Testis (tissue), 5 donors: ENCODE data around the gene KLF6. TPM values are rescaled to one million over a fixed set of nuclear protein-coding genes. Genes with fewer than 3 reads are reported as not detected.

Source experiments
- DNase-seq: peaks from one replicate; pipeline ENCODE4 v3.0.0-alpha.2; 2019
- H3K27ac ChIP-seq, 2 donors: fragments of 200-600 bp; sonication (generic); one replicate each; pipeline ENCODE4 v1.5.1; 2019
- H3K27me3 ChIP-seq: fragments of 200-600 bp; sonication (generic); one replicate; pipeline ENCODE4 v1.5.1; 2019
- H3K36me3 ChIP-seq: fragments of 200-600 bp; sonication (generic); one replicate; pipeline ENCODE4 v1.5.1; 2017; ENCODE audit warnings: low read depth; ENCODE audit errors: missing control alignments
- H3K4me1 ChIP-seq: fragments of 200-600 bp; sonication (generic); one replicate; pipeline ENCODE4 v1.5.1; 2019
- H3K4me3 ChIP-seq, 2 donors: fragments of 200-600 bp; sonication (generic); one replicate each; pipeline ENCODE4 v1.5.1; 2017 to 2019
- H3K9me3 ChIP-seq: fragments of 200-600 bp; sonication (generic); one replicate; pipeline ENCODE4 v1.5.1; 2017
- POLR2A ChIP-seq: fragments of 450-650 bp; IDR thresholded peaks from one replicate; pipeline ENCODE4 v1.6.1; 2017; ENCODE audit warnings: antibody characterized with exemption, mild to moderate bottlenecking, moderate library complexity
- WGBS, 2 donors: methylation state at CpG; one replicate each; pipeline ENCODE4 v1.1.5; 2018; 5-methylcytosine and 5-hydroxymethylcytosine counted together
- intact Hi-C: fragments of 100-400 bp; cut with DNase I; formaldehyde crosslinking; loops from one replicate; pipeline ENCODE4 v1.15.1; 2023; ENCODE audit warnings: low total_unique reads
- long read RNA-seq, 2 donors: transcript quantifications; one replicate each; lab custom pipeline, GENCODE V29; 2026
- polyA plus RNA-seq: library from polyadenylated mRNA; stranded (reverse); fragments of 350-450 nt; fragmentation: Illumina TruSeq; extraction: RNeasy Lipid Tissue Mini Kit (QIAGEN cat#74804); gene quantifications from one replicate; pipeline ENCODE4 v1.2.3, GENCODE V29; 2014; ENCODE audit warnings: low read depth, low replicate concordance; ENCODE audit not compliant: insufficient read depth
- total RNA-seq, 2 donors: library from RNA; depleted of rRNA; stranded (reverse); fragments of >200 nt; gene quantifications; one replicate each; pipeline ENCODE4 v1.2.3, GENCODE V29; 2016
- TF ChIP-seq, protein P1 (sequence below), 3 experiments: fragments of 450-650 bp in 2 of 3; fragments of 200-600 bp in 1 of 3; sonication (generic) in 1 of 3; IDR thresholded peaks; one replicate each; pipeline ENCODE4 v1.5.1; 2016 to 2019; ENCODE audit warnings: antibody characterized with exemption in 3 of 3, mild to moderate bottlenecking in 2 of 3, moderate library complexity in 1 of 3

The KLF6 gene
- 10 to 100 TPM; 30.8 to 35.7 TPM for total RNA-seq
- 41.5 TPM for polyA plus RNA-seq
- long read RNA-seq, donor 1, full-length matches to known transcripts: 36 of 36 reads
- long read RNA-seq, donor 1, partial matches to known transcripts: 0 of 36 reads
- long read RNA-seq, donor 1, other reads (novel, unspliced or antisense): 0 of 36 reads
- long read RNA-seq, donor 2, full-length matches to known transcripts: 26 of 144 reads
- long read RNA-seq, donor 2, partial matches to known transcripts: 118 of 144 reads
- long read RNA-seq, donor 2, other reads (novel, unspliced or antisense): 0 of 144 reads

DNA sequence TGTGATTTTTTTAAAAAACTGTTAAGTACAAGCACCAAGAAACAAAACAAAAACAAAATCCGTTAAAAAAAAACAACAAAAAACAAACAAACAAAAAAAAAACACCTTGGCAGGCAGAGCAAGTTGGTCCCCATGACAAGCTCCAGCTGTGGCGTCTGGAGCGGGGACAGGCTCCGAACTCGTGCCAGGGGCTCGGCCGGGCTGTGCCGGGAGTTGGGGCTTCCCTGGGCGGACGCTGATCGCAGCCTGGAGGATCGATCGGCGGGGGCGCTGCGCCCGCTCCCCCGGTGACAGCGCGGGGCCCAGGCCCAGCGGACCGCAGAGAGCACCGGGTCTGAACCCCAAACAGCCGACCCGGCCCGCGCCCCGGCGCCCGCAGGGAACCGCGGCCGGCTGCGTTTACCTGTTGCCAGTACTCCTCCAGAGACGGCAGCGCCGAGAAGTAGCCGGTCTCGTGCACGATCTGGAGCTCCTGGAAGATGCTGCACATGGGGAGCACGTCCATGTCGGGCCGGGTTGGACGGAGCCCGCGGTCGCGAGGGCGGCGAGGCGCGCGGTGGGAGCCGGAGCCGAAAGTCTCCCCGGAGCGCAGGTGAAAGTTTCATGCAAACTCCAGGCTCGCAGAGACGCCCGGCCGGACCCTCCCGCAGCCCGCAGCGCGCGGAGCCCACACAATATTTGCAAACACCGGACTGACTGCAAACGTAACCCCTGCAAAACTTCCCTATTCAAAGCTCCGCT, at the start of gene KLF6:
Gene KLF6, minus strand, starts transcription at position 700 of the 741 bp plus-strand sequence. Its CDS starts 195 bp downstream, at position 505.
- peak within 1 kb of the TSS; percentile 98 to 100 for H3K4me3 ChIP-seq
- peaks cover 28% of the 10 kb centered on the region for H3K4me1 ChIP-seq
- peak; percentile 58 for TF ChIP-seq POLR2A
- TF ChIP-seq, protein P1, sequence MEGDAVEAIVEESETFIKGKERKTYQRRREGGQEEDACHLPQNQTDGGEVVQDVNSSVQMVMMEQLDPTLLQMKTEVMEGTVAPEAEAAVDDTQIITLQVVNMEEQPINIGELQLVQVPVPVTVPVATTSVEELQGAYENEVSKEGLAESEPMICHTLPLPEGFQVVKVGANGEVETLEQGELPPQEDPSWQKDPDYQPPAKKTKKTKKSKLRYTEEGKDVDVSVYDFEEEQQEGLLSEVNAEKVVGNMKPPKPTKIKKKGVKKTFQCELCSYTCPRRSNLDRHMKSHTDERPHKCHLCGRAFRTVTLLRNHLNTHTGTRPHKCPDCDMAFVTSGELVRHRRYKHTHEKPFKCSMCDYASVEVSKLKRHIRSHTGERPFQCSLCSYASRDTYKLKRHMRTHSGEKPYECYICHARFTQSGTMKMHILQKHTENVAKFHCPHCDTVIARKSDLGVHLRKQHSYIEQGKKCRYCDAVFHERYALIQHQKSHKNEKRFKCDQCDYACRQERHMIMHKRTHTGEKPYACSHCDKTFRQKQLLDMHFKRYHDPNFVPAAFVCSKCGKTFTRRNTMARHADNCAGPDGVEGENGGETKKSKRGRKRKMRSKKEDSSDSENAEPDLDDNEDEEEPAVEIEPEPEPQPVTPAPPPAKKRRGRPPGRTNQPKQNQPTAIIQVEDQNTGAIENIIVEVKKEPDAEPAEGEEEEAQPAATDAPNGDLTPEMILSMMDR (IDR thresholded peaks at IDR 0.05): no peak
- intact Hi-C loops: no loop called here
- no peaks in the 10 kb centered on the region for H3K36me3 ChIP-seq
- DNase-seq: no peak
- WGBS, 2 donors: 0% methylated on average over 16 to 65 of the region's 69 CpGs
- H3K27ac ChIP-seq: peak within 1 kb of the TSS; percentile 99 to 100
- no peaks in the 10 kb centered on the region for H3K27me3 ChIP-seq
- H3K9me3 ChIP-seq: no peaks in the 10 kb centered on the region

DNA sequence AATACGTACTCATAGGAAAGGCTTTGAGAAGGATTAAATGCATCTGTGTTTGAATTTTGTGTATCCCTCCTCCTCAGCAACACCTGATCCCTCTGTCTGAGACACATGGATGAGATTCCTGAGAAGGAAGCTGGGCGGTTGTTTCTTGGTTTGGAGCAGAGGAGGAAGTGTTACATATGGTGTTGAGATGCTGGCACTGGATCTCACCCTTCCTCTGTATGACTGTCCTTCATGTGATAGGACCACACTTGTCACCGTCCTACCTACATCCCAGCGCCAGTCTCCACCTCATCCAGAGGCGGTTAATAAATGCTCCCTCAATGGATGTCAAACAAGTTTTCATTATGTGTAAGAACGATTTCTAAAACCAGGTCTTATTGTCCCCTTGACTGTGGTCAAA, 49.4 kb upstream of the KLF6 start:
- Histone ChIP-seq H3K9me3 (no peaks in the 10 kb centered on the region), H3K27me3 (no peaks in the 10 kb centered on the region), H3K27ac (no peak overlapping the region), H3K36me3 (no peaks in the 10 kb centered on the region), H3K4me3 (no peak overlapping the region), H3K4me1 (peaks cover 3% of the 10 kb centered on the region)
- DNase-seq: no peak
- TF ChIP-seq POLR2A: no peak
- 94 to 100% methylated on average over 6 of the region's 6 CpGs for WGBS, 2 donors
- intact Hi-C loops: no loop called here

DNA sequence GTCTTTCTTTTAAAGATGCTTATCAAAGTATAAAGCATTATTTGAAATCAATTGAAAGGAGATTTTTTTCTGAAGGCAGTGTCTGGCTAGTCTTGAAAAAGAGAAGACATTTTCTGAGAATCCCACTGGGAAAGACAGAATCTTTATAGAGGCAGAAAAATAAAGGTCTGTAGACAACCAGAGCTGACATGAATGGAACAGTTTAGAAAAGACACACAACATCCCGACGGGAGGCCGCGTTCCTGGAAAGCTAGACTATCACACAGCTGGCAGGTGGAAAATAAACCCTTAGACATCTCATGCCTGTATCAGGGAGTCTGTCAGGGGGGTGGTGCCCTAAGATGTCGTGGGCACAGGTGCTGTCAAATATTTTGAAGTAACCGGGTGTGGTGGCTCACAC, 48.0 kb upstream of the KLF6 start:
- intact Hi-C loops: no loop called here
- Histone ChIP-seq H3K9me3 (no peaks in the 10 kb centered on the region), H3K4me1 (peaks cover 9% of the 10 kb centered on the region), H3K27ac (no peak overlapping the region), H3K27me3 (no peaks in the 10 kb centered on the region), H3K36me3 (no peaks in the 10 kb centered on the region), H3K4me3 (no peak overlapping the region)
- TF ChIP-seq, protein P1 (IDR thresholded peaks at IDR 0.05): no peak
- TF ChIP-seq POLR2A: no peak
- 94 to 95% methylated on average over 6 of the region's 6 CpGs for WGBS, 2 donors
- DNase-seq: no peak

DNA sequence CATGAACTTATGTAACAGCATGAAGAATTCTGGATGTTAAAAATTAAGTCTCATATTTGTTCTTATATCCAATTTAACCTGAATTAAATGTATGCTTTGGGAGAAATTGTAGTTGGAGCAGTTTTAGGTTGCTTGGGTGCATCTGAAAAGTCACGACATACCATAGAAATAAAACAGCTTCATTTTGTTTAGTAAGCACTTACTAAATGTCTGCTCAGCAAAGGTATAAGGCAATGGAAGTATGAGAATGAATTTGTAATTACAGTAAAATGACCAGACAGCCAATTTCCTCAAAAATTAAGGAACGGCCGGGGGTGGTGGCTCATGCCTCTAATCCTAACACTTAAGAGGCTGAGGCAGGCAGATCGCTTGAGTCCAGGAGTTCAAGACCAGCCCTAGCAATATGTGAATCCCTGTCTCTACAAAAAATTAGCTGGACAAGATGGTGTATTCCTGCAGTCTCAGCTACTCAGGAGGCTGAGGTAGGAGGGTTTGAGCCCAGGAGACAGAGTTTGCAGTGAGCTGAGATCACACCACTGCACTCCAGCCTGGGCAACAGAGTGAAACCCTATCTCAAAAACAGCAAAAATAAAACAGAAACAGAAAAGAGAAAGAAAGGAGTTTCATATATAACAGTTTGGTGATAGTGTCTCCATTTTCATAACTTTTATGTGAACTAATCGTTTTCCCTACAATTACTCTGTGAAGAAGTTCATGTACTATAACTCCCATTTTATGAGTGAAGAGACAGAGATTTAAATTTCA, 47.2 kb upstream of the KLF6 start:
- Histone ChIP-seq H3K27me3 (no peaks in the 10 kb centered on the region), H3K27ac (no peak overlapping the region), H3K4me1 (peaks cover 9% of the 10 kb centered on the region), H3K4me3 (no peak overlapping the region), H3K36me3 (no peaks in the 10 kb centered on the region), H3K9me3 (no peaks in the 10 kb centered on the region)
- WGBS, 2 donors: 77 to 82% methylated on average over 5 of the region's 5 CpGs
- no peak for DNase-seq
- TF ChIP-seq, protein P1 (IDR thresholded peaks at IDR 0.05): no peak
- TF ChIP-seq POLR2A: no peak
- intact Hi-C loops: no loop called here

DNA sequence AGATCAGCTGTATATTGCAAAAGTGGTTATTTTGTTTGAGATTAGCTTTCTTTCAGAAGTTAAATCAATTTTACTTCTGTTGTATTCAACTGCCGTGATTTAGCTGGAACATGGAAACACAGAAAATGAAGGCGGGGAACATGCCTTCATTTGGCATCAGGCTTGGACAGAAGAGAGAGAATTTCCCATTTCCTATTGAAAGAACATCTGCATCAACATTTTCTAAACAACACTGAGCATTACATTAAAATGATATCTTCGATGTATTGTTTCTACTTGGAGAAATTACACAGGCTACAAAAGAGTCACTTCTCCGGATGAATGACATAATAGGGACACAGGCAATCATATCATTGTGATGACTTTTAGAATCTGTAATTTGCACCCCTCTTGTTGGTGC, 46.6 kb upstream of the KLF6 start:
- 80 to 82% methylated on average over 4 of the region's 4 CpGs for WGBS, 2 donors
- intact Hi-C loops: no loop called here
- Histone ChIP-seq H3K27ac (no peak overlapping the region), H3K9me3 (no peaks in the 10 kb centered on the region), H3K36me3 (no peaks in the 10 kb centered on the region), H3K4me3 (no peak overlapping the region), H3K27me3 (no peaks in the 10 kb centered on the region), H3K4me1 (peaks cover 9% of the 10 kb centered on the region)
- DNase-seq: no peak
- TF ChIP-seq, protein P1 (IDR thresholded peaks at IDR 0.05): no peak
- TF ChIP-seq POLR2A: no peak
